ENCODE data around the gene CLSTN3. TPM values are rescaled to one million over a fixed set of nuclear protein-coding genes. Genes with fewer than 3 reads are reported as not detected.

Gene CLSTN3
- total and polyA plus RNA-seq, 2 of the 8 experiments (the other 6 are each of a cell fraction or from before 2014, with no cell fraction given) = 20.4 to 26.3 TPM

- TF ChIP-seq CBX8 (IDR thresholded peaks at IDR 0.05; ENCODE audit: borderline replicate concordance, low read depth, low read length) = no peak
- no peak for TF ChIP-seq SUZ12 (IDR thresholded peaks at IDR 0.05; ENCODE audit: low read length)
- TF ChIP-seq RXRA (IDR thresholded peaks at IDR 0.05; ENCODE audit: insufficient read depth, low read depth, low read length) = no peak
- no peak for TF ChIP-seq NANOG (IDR thresholded peaks at IDR 0.05; ENCODE audit: insufficient read depth, low read depth, low read length, poor library complexity, severe bottlenecking)
- no peak for TF ChIP-seq SIX5 (IDR thresholded peaks at IDR 0.05; ENCODE audit: low read depth, low read length)
- TF ChIP-seq POLR2AphosphoS5 (IDR thresholded peaks at IDR 0.05; ENCODE audit: low read depth, low read length) = no peak
- TF ChIP-seq KDM4A (IDR thresholded peaks at IDR 0.05; ENCODE audit: low read depth, low read length, severe bottlenecking) = no peak
- TF ChIP-seq KDM5A (IDR thresholded peaks at IDR 0.05; ENCODE audit: low read length) = no peak
- TF ChIP-seq TBP (IDR thresholded peaks at IDR 0.05; ENCODE audit: low read depth, low read length) = no peak
- Histone ChIP-seq H3K27me3 (replicated peaks in 1 of 4; ENCODE audit: control insufficient read depth in 3 of 4, extremely low read depth in 1 of 4, insufficient read depth in 3 of 4, low read length in 3 of 4) (no peaks in the 10 kb centered on the region), H2BK5ac (ENCODE audit: low read depth, low read length) (no peak overlapping the region), H3K4me3 (ENCODE audit: extremely low read depth in 1 of 4, insufficient read depth in 2 of 4, low read depth in 3 of 4, low read length in 4 of 4) (no peak overlapping the region), H3K56ac (replicated peaks; ENCODE audit: insufficient read length, low read depth, low read length) (no peak overlapping the region), H3K9me3 (ENCODE audit: insufficient read depth in 2 of 2, low read depth in 1 of 2, low read length in 1 of 2) (no peaks in the 10 kb centered on the region), H4K8ac (ENCODE audit: extremely low read depth, insufficient read depth, low read length) (no peak overlapping the region), H2BK12ac (ENCODE audit: low read depth, low read length) (no peak overlapping the region), H3K9ac (replicated peaks in 1 of 4; ENCODE audit: extremely low read depth in 1 of 4, low read depth in 3 of 4, low read length in 3 of 4) (no peak overlapping the region), H4K91ac (replicated peaks; ENCODE audit: insufficient read length, low read length) (no peak overlapping the region), H3K27ac (ENCODE audit: low read depth, low read length) (no peak overlapping the region), H3K4me2 (ENCODE audit: insufficient read depth in 1 of 2, low read depth in 2 of 2, low read length in 2 of 2) (no peak overlapping the region), H2BK120ac (replicated peaks; ENCODE audit: low read depth, low read length) (no peak overlapping the region), H3K23me2 (ENCODE audit: low read depth, low read length) (peaks cover 4% of the 10 kb centered on the region), H3K18ac (ENCODE audit: extremely low read depth, low read length) (no peak overlapping the region), H3K4me1 (replicated peaks in 1 of 4; ENCODE audit: control insufficient read depth in 3 of 4, insufficient read depth in 4 of 4, low read length in 3 of 4) (0 out of 7 replicates have a peak, but pooled peaks cover 0 to 2% (median 0%) of the 10 kb centered on the region in 4 experiments), H3K79me2 (ENCODE audit: control insufficient read depth in 1 of 2, insufficient read depth in 2 of 2, low read length in 2 of 2) (no peaks in the 10 kb centered on the region), H3K14ac (ENCODE audit: insufficient read length) (no peak overlapping the region), H3K4ac (replicated peaks; ENCODE audit: insufficient read length, low read depth, low read length) (no peak overlapping the region), H4K20me1 (replicated peaks in 1 of 2; ENCODE audit: control insufficient read depth in 1 of 2, insufficient read depth in 2 of 2, low read length in 2 of 2) (peaks cover 0 to 1% of the 10 kb centered on the region in 2 experiments), H2AFZ (ENCODE audit: low read length) (no peak overlapping the region), H2BK15ac (ENCODE audit: low read length) (no peak overlapping the region), H2AK5ac (ENCODE audit: low read depth, low read length) (no peak overlapping the region), H3K36me3 (ENCODE audit: control insufficient read depth in 2 of 4, insufficient read depth in 4 of 4, low read length in 3 of 4) (no peaks in the 10 kb centered on the region), H2BK20ac (ENCODE audit: low read length) (no peak overlapping the region), H3K23ac (ENCODE audit: insufficient read length) (no peak overlapping the region), H3K79me1 (ENCODE audit: low read depth, low read length) (no peaks in the 10 kb centered on the region), H4K5ac (ENCODE audit: insufficient read length, low read depth, low read length) (no peak overlapping the region)
- 88% methylated on average over 4 of the region's 4 CpGs; no CpG with 5 or more reads in 1 of the 2 experiments for WGBS, 2 experiments (ENCODE audit: extremely low coverage in 1 of 2, insufficient coverage in 1 of 2, insufficient read length in 1 of 2, insufficient replicate concordance in 2 of 2, low coverage in 1 of 2, low lambda C conversion rate in 2 of 2, missing lambda C conversion rate in 1 of 2)
- FAIRE-seq (no peak), DNase-seq (ENCODE audit: low read depth in 1 of 2, low spot score in 2 of 2) (no peak)
- CTCF ChIA-PET (ENCODE audit: partially characterized antibody) = interaction anchor here (0.6 to 4.1 kb wide), 32 partner anchors 9 to 243 kb away, joined by 3 to 58 read pairs (median 4); partner anchors contain the start of genes C1S and LPCAT3
- POLR2A ChIA-PET (ENCODE audit: partially characterized antibody) = interaction anchor here (0.9 to 4.9 kb wide), 6 partner anchors 12 to 243 kb away, joined by 3 to 25 read pairs (median 6); partner anchors contain the start of genes C12orf57, CLSTN3 and RNU7-1
Observed at GRCh38 chr12:7112041-7112440, 18.1 kb upstream of the CLSTN3 start.
